Measurements from ENCODE around the gene WNK2. TPM values are rescaled to one million over a fixed set of nuclear protein-coding genes. Genes with fewer than 3 reads are reported as not detected.

Gene WNK2
- polyA plus RNA-seq, 2 of the 4 experiments (the other 2 are of a cell fraction) = 2.1 to 6.7 TPM

- no peak for TF ChIP-seq CHD4 (IDR thresholded peaks at IDR 0.05; ENCODE audit: borderline replicate concordance)
- TF ChIP-seq RFX5 (IDR thresholded peaks at IDR 0.05) = no peak
- no peak for TF ChIP-seq ZSCAN20 (CRISPR knock-in tag; IDR thresholded peaks at IDR 0.05)
- TF ChIP-seq MAFK (IDR thresholded peaks at IDR 0.05; ENCODE audit: partially characterized antibody) = no peak
- no peak for TF ChIP-seq FOSL2 (IDR thresholded peaks at IDR 0.05)
- TF ChIP-seq FOSL2 (CRISPR knock-in tag; IDR thresholded peaks at IDR 0.05) = no peak
- TF ChIP-seq FOXS1 (CRISPR knock-in tag; IDR thresholded peaks at IDR 0.05) = no peak
- TF ChIP-seq CHD2 (IDR thresholded peaks at IDR 0.05; ENCODE audit: low read length, partially characterized antibody) = no peak
- no peak for TF ChIP-seq RARB (CRISPR knock-in tag; IDR thresholded peaks at IDR 0.05)
Observed at GRCh38 chr9:93167838-93168237, 16.1 kb upstream of the WNK2 start (continued).

- no peak for ATAC-seq
- DNase-seq (ENCODE audit: low read depth in 1 of 2, low spot score in 1 of 2) = no peak
- TF ChIP-seq, protein P1, sequence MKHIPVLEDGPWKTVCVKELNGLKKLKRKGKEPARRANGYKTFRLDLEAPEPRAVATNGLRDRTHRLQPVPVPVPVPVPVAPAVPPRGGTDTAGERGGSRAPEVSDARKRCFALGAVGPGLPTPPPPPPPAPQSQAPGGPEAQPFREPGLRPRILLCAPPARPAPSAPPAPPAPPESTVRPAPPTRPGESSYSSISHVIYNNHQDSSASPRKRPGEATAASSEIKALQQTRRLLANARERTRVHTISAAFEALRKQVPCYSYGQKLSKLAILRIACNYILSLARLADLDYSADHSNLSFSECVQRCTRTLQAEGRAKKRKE (CRISPR knock-in tag; IDR thresholded peaks at IDR 0.05; ENCODE audit: low read depth) = no peak
- TF ChIP-seq HDAC2 (IDR thresholded peaks at IDR 0.05) = no peak
- TF ChIP-seq HOXB13 (CRISPR knock-in tag; IDR thresholded peaks at IDR 0.05; ENCODE audit: low read depth) = no peak
- no peak for TF ChIP-seq BCL3 (IDR thresholded peaks at IDR 0.05)
- no peak for TF ChIP-seq RFX5 (IDR thresholded peaks at IDR 0.05)
- no peak for TF ChIP-seq FOSL2 (IDR thresholded peaks at IDR 0.05)
- TF ChIP-seq FOSL2 (CRISPR knock-in tag; IDR thresholded peaks at IDR 0.05) = no peak
- TF ChIP-seq BHLHE40 (IDR thresholded peaks at IDR 0.05; ENCODE audit: low read depth, low read length) = no peak
- no peak for TF ChIP-seq RNF2 (IDR thresholded peaks at IDR 0.05; ENCODE audit: borderline replicate concordance, low read depth)
- TF ChIP-seq ZFP36 (IDR thresholded peaks at IDR 0.05; ENCODE audit: borderline replicate concordance, partially characterized antibody) = no peak
- no peak for TF ChIP-seq NPAS2 (CRISPR knock-in tag; IDR thresholded peaks at IDR 0.05; ENCODE audit: borderline replicate concordance)
- TF ChIP-seq ZSCAN20 (CRISPR knock-in tag; IDR thresholded peaks at IDR 0.05) = no peak
- no peak for TF ChIP-seq E2F6 (IDR thresholded peaks at IDR 0.05; ENCODE audit: borderline replicate concordance, low read depth)
- TF ChIP-seq NR3C1 (IDR thresholded peaks at IDR 0.05) = no peak
- TF ChIP-seq MAFK (IDR thresholded peaks at IDR 0.05; ENCODE audit: partially characterized antibody) = no peak
- ChIA-PET POLR2A (no interaction called here), CTCF (interaction anchor here (0.8 to 6.1 kb wide), 8 partner anchors 8 to 398 kb away, joined by 3 to 27 read pairs (median 7); no protein-coding TSS in a partner anchor)
- no peak overlapping the region for H3K4me2 ChIP-seq
- no peak overlapping the region for H3K27ac ChIP-seq
- H3K4me1 ChIP-seq = no peaks in the 10 kb centered on the region
- no peak overlapping the region for H3K4me3 ChIP-seq
- FAIRE-seq = no peak
- WGBS (ENCODE audit: missing lambda C conversion rate) = 85% methylated on average over 5 of the region's 5 CpGs
- no peaks in the 10 kb centered on the region for H3K9me3 ChIP-seq
Observed at GRCh38 chr9:93168581-93168980, 15.4 kb upstream of the WNK2 start.

DNA sequence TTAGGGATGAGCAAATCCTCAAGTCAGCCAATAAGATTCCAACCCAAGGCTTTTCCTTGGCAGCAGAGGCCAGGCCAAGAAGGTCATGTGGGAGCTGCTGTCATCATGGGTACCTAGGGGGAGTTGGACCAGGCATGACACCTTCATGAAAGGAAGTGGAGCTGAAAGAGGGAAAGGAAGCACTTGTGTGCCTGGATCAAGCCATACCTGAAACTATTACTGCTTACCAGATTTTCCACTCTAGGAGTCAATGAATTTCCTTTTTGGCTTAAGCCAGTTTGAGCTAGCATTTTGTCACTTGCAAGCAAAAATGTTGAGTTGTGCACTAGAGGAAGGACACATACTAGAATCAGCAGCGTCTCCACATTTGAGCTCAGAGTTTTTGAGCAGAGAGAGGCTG lies 14.5 kb upstream of the WNK2 start:
- no peak overlapping the region for H3K4me2 ChIP-seq
- DNase-seq (ENCODE audit: low read depth in 1 of 2, low spot score in 1 of 2) (no peak), FAIRE-seq (no peak), ATAC-seq (no peak)
- no peaks in the 10 kb centered on the region for H3K9me3 ChIP-seq
- no peak overlapping the region for H3K27ac ChIP-seq
- H3K4me1 ChIP-seq = no peaks in the 10 kb centered on the region
- POLR2A ChIA-PET = no interaction called here
- CTCF ChIA-PET = interaction anchor here (0.6 to 6.1 kb wide), 11 partner anchors 9 to 397 kb away, joined by 3 to 27 read pairs (median 4); no protein-coding TSS in a partner anchor
- H3K4me3 ChIP-seq = no peak overlapping the region
- 63% methylated on average over 1 of the region's 1 CpG for WGBS (ENCODE audit: missing lambda C conversion rate)
- TF ChIP-seq MAZ (IDR thresholded peaks at IDR 0.05; ENCODE audit: borderline replicate concordance, low read depth, low read length) (no peak), CEBPB (IDR thresholded peaks at IDR 0.05) (no peak), ELK1 (IDR thresholded peaks at IDR 0.05; ENCODE audit: low read depth, low read length) (no peak), MAFK (IDR thresholded peaks at IDR 0.05; ENCODE audit: partially characterized antibody) (no peak), HES2 (IDR thresholded peaks at IDR 0.05) (no peak), HEYL (CRISPR knock-in tag; IDR thresholded peaks at IDR 0.05) (no peak), EP300 (IDR thresholded peaks at IDR 0.05) (no peak), KDM5A (IDR thresholded peaks at IDR 0.05) (no peak)
- TF ChIP-seq, protein P2, sequence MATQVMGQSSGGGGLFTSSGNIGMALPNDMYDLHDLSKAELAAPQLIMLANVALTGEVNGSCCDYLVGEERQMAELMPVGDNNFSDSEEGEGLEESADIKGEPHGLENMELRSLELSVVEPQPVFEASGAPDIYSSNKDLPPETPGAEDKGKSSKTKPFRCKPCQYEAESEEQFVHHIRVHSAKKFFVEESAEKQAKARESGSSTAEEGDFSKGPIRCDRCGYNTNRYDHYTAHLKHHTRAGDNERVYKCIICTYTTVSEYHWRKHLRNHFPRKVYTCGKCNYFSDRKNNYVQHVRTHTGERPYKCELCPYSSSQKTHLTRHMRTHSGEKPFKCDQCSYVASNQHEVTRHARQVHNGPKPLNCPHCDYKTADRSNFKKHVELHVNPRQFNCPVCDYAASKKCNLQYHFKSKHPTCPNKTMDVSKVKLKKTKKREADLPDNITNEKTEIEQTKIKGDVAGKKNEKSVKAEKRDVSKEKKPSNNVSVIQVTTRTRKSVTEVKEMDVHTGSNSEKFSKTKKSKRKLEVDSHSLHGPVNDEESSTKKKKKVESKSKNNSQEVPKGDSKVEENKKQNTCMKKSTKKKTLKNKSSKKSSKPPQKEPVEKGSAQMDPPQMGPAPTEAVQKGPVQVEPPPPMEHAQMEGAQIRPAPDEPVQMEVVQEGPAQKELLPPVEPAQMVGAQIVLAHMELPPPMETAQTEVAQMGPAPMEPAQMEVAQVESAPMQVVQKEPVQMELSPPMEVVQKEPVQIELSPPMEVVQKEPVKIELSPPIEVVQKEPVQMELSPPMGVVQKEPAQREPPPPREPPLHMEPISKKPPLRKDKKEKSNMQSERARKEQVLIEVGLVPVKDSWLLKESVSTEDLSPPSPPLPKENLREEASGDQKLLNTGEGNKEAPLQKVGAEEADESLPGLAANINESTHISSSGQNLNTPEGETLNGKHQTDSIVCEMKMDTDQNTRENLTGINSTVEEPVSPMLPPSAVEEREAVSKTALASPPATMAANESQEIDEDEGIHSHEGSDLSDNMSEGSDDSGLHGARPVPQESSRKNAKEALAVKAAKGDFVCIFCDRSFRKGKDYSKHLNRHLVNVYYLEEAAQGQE (IDR thresholded peaks at IDR 0.05) = no peak
- TF ChIP-seq, protein P3, sequence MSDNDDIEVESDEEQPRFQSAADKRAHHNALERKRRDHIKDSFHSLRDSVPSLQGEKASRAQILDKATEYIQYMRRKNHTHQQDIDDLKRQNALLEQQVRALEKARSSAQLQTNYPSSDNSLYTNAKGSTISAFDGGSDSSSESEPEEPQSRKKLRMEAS (IDR thresholded peaks at IDR 0.05) = no peak
- TF ChIP-seq, protein P1 (CRISPR knock-in tag; IDR thresholded peaks at IDR 0.05; ENCODE audit: low read depth) = no peak
